ENCODE results near the gene TFIP11.

Gene TFIP11

GRCh38 chr22:26524870-26525269 lies 12.6 kb upstream of the TFIP11 start:
- no peak overlapping the region for H3K4me3 ChIP-seq (ENCODE audit: low read length)
- DNase-seq (ENCODE audit: low read depth): no peak
- no peak for TF ChIP-seq CTCF (IDR thresholded peaks at IDR 0.05; ENCODE audit: insufficient read depth, low read depth, low read length, missing control alignments)

- TF ChIP-seq CTCF (IDR thresholded peaks at IDR 0.05; ENCODE audit: insufficient read depth, low read depth, low read length, missing control alignments): no peak
- no peak overlapping the region for H3K4me3 ChIP-seq (ENCODE audit: low read length)
- DNase-seq (ENCODE audit: low read depth): no peak
Observed at GRCh38 chr22:26522592-26522991, 10.3 kb upstream of the TFIP11 start.

- no peak overlapping the region for H3K4me3 ChIP-seq (ENCODE audit: low read length)
- no peak for TF ChIP-seq CTCF (IDR thresholded peaks at IDR 0.05; ENCODE audit: insufficient read depth, low read depth, low read length, missing control alignments)
- no peak for DNase-seq (ENCODE audit: low read depth)
Observed at GRCh38 chr22:26522012-26522411, 9.7 kb upstream of the TFIP11 start.

- no peak for DNase-seq (ENCODE audit: low read depth)
- no peak for TF ChIP-seq CTCF (IDR thresholded peaks at IDR 0.05; ENCODE audit: insufficient read depth, low read depth, low read length, missing control alignments)
- H3K4me3 ChIP-seq (ENCODE audit: low read length): no peak overlapping the region
Observed at GRCh38 chr22:26517429-26517828, 5.2 kb upstream of the TFIP11 start.

- DNase-seq (ENCODE audit: low read depth): no peak
- no peak overlapping the region for H3K4me3 ChIP-seq (ENCODE audit: low read length)
- no peak for TF ChIP-seq CTCF (IDR thresholded peaks at IDR 0.05; ENCODE audit: insufficient read depth, low read depth, low read length, missing control alignments)
Observed at GRCh38 chr22:26516503-26516902, 4.2 kb upstream of the TFIP11 start.

- no peak for TF ChIP-seq CTCF (IDR thresholded peaks at IDR 0.05; ENCODE audit: insufficient read depth, low read depth, low read length, missing control alignments)
- no peak overlapping the region for H3K4me3 ChIP-seq (ENCODE audit: low read length)
- DNase-seq (ENCODE audit: low read depth): no peak
Observed at GRCh38 chr22:26515931-26516330, 3.7 kb upstream of the TFIP11 start.

- no peak for DNase-seq (ENCODE audit: low read depth)
- no peak overlapping the region for H3K4me3 ChIP-seq (ENCODE audit: low read length)
- TF ChIP-seq CTCF (IDR thresholded peaks at IDR 0.05; ENCODE audit: insufficient read depth, low read depth, low read length, missing control alignments): no peak
Observed at GRCh38 chr22:26514419-26515161, 2.3 kb upstream of the TFIP11 start.

All from epithelial cell of esophagus (primary cell).